ENCODE results near the gene CLN6.
"Not testable (repeated sequence)": the region's sequence is repeated elsewhere in the genome, so short reads cannot be mapped to it uniquely, and the experiment has no call there.

The CLN6 gene

DNA sequence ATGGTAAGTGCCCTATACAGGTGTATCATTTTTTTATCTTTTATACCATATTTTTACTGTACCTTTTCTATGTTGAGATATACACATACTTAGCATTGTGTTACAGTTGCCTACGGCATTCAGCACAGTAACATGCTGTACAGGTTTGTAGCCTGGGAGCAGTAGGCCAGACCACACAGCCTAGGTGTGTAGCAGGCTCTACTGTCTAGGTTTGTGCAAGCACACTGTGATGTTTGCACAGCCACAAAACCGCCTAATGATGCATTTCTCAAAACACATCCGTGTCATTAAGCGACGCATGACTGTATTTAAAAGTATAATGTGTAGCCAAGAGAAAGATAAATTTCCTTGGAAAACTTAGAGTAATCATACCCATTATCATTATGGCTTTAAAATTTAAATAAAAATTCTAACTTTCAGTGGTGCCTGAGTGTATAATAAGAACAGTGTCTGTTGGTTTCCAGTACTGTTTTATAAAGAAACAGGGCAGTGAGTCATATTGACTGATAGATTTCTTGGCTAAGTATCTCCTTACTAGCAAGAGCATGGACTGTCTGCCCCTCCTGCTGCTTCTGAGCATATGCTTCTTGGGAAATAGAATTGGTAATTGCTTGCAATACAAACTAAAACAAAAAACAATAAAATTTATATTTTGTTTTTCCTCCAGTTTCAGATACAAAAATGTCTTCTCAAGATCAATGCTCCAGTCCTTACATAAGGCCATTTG is 42.7 kb downstream of the CLN6 start:
- DNase-seq = no peak

DNA sequence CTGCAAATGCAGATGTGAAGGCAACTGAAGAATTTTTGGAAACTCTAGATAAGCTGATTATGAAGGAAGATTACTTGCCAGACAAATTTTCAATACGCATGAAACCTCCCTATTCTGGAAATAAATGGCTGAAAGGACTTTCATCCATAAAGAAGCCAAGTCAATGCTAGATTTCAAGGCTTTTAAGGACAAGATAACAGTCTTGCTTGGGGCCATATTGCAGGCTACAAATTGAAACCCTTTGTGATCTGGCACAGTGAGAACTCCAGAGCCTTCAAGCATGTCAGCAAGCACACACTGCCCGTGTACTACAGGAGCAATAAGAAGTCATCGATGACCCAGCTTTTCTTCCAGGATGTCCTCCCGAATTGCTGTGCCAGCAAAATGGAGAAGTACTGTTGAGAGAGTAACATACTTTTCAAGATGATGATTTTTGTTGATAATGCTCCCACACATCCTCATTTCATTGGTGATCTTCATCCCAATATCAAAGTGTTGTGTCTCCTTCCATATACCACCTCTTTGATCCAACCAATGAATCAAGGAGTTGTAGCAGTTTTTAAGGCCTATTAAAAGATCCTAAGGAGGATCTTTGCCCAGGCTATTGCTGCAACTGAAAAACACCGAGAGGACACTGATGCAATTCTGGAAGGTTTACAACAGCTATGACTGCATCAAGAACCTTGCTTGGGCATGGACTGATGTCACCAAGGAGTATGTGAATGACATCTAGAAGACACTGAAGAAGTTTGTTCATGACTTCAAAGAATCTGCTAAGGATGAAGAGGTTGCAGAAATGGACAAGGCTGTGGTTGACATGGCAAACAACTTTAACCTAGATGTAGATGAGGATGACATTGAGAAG is 44.7 kb downstream of the CLN6 start:
- DNase-seq = no peak

DNA sequence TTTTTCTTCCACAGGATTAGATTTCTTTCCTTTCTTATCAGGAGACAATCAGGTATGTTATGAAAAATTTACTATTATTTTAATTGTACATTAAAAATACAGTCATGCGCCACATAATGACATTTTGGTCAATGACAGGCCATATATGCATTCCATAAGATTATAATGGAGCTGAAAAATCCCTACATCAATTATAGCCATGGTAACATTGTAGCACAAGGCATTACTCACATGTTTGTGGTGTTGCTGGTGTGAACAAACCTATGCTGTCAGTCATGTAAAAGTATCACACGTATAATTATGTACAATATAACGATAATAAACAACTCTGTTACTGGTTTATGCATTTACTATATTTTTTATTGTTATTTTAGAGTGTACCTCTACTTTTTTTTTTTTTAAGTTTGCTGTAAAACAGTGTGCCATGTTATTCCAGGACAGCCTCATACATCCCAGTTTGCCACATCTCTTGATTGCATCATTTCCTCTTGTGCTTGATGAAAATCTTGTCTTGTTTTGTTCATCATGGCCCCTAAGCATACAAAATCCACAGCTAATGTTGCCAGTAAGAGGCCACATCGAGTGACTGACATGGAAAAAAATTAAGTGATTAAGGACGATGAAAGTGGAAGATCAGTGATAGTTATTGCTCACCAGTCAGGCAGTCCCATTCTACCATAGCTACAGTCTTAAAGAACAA is 45.8 kb downstream of the CLN6 start:
- no peak for DNase-seq

DNA sequence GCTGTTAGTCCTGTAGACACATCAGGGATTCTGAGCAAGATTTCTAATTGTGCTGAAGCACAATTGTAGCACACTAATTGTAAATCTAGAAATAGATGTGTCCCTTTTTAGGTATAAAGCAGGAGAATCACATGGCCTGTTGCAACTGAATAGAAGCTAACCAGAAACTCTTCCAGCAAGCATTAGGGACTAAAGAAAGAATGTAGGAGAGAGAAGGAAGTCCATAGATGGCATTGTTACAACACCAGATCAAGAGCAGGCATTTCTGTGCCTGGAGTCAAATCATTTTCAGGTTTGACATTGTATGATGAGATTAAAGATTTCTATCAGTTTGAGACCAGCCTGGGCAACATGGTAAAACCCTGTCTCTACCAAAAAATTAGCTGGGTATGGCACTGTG is 51.8 kb downstream of the CLN6 start:
- no peak for DNase-seq

DNA sequence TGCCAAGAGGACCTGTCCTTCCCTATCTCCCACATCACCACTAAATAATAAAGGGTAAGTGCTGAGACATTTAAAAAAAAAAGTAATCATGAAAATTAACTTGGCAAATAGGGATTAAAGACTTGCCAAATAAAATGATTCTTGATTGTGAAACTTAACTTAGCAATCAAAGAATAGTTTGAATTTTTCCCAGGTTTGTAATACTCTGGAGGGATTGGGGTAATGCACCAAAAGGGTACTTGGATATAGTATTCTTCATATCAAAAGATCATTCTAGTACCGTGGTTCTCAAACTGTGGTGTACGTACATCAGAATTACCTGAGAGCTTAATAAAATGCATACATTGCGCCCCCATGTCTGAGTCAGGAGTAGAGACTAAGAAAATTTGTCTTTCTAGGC is 52.9 kb downstream of the CLN6 start:
- DNase-seq = no peak

DNA sequence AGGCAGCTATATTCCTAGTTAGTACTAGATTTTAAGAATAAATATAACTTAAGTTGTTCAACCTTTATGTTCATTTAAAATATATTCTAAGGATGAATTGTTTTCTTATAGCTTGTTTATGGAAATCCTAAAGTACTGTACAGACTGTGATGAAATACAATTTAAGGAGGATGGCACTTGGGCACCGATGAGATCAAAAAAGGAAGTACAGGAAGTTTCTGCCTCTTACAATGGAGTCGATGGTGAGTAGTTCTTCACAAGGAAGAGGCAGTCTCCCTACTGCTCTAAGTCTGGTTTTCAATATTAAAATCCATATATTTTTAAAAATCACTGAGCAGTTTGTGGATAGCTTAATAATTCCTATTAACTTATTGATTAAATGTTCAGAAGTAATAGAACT is 54.0 kb downstream of the CLN6 start:
- DNase-seq = no peak

DNA sequence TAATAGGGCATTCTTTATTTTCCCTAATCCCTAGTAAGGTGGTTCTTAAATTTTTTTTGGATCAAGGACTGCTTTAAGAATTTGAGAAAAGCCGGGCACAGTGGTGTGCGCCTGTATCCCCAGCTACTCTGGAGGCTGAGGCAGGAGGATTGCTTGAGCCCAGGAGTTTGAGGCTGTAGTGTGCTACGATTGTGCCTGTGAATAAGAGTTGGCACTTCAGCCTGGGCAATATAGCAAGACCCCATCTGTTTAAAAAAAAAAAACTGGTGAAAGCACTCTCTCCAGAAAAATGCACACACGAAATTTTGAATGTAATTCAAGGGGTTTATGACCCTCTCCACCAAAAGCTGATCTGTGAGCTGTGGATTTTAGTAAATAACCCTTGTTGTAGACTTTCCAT is 56.4 kb downstream of the CLN6 start:
- DNase-seq = no peak

DNA sequence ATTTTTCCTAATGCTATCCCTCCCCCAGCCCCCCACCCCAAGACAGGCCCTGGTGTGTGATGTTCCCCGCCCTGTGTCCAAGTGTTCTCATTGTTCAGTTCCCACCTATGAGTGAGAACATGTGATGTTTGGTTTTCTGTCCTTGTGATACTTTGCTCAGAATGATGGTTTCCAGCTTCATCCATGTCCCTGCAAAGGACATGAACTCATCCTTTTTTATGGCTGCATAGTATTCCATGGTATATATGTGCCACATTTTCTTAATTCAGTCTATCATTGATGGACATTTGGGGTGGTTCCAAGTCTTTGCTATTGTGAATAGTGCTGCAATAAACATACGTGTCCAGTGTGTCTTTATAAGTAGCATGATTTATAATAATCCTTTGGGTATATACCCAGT is 57.5 kb downstream of the CLN6 start:
- not testable (repeated sequence) for DNase-seq

DNA sequence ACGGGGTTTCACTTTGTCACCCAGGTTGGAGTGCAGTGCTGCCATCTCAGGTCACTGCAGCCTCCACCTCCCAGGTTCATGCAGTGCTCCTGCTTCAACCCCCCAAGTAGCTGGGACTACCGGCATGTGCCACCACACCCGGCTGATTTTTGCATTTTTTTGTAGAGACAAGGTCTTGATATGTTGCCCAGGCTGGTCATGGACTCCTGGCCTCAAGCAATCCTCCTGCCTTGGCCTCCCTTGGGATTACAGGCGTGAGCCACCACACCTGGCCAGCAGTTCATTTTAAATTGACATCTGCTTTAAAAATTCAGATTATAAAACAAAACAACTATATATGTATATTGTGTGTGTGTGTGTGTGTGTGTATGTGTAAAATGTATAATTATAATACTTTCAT is 62.7 kb downstream of the CLN6 start:
- no peak for DNase-seq

DNA sequence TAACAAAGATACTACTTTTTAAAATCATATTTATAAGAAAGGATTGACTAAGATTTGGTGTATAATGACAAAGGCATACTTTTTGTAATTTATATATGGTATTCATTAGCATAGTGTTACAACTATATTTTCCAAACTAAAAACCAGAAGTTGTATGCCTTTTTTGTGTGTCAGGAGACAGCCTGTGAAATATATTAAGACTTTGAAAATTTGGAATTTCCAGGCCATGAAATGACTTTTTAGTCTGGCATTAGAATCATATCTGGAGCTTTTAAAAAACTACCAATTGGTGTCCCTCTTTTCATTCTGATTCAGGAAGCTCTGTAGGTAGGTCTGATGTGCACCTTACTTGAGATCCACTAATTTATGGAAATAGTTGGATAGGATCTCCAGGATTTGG is 66.3 kb downstream of the CLN6 start:
- DNase-seq = no peak

DNA sequence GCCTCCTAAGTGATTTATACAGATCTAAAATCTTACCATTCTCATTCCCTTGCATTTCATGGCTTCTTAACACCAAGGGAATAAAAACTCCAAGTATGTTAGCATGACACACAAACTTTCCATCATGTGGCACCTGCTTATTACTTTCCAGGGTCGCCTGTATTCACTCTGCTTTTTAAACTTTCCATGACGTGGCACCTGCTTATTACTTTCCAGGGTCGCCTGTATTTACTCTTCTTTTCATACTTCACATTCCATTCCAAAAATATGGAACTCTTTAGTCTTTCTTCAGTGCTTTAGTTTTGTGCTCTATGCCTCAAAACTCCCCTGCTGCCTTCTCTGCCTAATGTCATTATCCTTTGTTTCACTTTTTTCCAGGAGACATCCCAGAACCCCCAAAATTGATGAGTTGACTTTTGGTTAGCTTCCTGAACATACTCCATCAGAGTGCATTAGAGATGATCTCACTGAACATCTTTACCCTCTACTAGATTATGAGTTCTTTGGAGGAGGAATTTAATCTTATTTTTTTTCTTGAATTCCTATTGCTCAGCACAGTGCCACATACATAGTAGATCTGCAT is 71.4 kb downstream of the CLN6 start:
- no peak for DNase-seq

DNA sequence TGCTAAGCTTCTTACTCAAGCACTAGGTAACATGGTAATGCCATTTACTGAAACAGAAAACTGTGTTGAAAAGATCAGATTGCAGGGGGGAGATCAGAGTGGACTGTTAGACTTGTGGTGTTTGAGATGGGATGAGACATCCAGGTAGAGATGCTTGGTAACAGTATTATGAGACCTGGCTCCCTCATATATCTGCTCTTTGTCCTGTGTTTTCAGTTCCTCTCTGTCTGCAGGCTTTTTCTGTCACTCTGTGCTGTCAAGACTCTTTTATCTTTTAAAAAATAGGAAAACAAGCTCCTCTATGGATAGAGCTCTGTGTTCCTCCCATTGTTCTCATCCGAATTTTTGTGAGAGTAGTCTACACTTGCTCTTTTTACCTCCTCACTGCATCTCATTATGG is 72.5 kb downstream of the CLN6 start:
- no peak for DNase-seq
